GM12874 (cell line): ENCODE results near the gene PLA2G4B.

Experiments used
- TF ChIP-seq, protein P1 (sequence below): IDR thresholded peaks from 2 replicates; pipeline ENCODE4 v1.5.1; 2011; ENCODE audit warnings: low read depth, mild to moderate bottlenecking, control low read depth, low read length, moderate library complexity; ENCODE audit not compliant: insufficient read depth

Gene PLA2G4B

DNA sequence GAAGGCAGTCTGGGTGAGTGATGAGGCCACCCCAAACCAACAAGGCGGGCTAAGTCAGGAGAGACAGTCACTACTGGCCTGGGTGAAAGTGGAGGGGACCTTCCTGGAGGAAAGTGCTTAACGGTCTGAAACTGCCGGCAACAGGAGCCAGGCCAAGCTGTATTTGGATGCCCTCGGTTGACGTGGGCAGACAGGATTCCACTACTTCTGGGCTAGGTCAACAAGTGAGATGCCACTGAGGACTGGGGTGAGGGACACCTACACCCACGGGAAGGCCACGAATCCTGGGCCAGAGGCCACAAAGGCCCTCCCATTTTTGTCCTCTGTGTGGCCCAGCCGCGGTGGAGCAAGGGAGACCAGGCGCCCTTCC, 42.9 kb downstream of the PLA2G4B start:
- TF ChIP-seq, protein P1, sequence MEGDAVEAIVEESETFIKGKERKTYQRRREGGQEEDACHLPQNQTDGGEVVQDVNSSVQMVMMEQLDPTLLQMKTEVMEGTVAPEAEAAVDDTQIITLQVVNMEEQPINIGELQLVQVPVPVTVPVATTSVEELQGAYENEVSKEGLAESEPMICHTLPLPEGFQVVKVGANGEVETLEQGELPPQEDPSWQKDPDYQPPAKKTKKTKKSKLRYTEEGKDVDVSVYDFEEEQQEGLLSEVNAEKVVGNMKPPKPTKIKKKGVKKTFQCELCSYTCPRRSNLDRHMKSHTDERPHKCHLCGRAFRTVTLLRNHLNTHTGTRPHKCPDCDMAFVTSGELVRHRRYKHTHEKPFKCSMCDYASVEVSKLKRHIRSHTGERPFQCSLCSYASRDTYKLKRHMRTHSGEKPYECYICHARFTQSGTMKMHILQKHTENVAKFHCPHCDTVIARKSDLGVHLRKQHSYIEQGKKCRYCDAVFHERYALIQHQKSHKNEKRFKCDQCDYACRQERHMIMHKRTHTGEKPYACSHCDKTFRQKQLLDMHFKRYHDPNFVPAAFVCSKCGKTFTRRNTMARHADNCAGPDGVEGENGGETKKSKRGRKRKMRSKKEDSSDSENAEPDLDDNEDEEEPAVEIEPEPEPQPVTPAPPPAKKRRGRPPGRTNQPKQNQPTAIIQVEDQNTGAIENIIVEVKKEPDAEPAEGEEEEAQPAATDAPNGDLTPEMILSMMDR: no peak

DNA sequence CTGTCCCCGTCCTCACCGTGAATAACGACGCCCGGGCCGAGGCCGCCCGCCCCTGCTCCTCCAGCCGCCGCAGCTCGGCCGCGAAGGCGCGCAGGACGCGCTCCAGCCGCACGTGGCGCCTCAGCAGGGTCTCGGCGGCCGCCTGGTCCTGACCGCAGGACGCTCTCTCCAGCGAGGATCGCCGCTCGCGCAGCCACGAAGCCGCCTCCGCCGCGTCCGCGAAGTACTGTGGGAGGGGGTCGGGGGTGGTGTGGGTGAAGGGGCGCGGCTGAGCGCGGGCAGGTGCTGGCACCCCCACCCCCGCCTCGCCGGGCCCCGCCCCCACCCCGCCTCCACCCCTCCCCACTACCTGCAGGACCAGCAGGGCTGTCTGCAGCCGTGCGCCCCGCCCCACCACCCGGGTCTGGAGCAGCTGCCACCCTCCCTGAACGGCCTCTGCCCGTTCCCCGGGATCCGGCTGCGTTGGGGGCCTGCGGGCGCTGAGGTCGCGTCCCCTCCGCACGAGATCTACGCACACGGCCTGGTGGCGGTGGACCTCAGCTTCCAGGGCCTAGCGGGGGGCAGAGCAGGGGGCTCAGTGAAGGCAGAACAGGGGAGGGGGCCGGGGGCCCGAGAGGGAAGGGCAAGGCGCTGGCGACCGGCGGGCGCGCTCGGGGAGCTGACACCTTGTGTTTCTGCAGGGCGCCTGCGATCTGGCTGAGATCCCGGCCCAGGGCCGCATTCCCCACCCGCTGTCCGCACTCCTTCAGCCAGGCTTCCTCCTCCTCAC, 43.5 kb downstream of the PLA2G4B start:
- TF ChIP-seq, protein P1: no peak

DNA sequence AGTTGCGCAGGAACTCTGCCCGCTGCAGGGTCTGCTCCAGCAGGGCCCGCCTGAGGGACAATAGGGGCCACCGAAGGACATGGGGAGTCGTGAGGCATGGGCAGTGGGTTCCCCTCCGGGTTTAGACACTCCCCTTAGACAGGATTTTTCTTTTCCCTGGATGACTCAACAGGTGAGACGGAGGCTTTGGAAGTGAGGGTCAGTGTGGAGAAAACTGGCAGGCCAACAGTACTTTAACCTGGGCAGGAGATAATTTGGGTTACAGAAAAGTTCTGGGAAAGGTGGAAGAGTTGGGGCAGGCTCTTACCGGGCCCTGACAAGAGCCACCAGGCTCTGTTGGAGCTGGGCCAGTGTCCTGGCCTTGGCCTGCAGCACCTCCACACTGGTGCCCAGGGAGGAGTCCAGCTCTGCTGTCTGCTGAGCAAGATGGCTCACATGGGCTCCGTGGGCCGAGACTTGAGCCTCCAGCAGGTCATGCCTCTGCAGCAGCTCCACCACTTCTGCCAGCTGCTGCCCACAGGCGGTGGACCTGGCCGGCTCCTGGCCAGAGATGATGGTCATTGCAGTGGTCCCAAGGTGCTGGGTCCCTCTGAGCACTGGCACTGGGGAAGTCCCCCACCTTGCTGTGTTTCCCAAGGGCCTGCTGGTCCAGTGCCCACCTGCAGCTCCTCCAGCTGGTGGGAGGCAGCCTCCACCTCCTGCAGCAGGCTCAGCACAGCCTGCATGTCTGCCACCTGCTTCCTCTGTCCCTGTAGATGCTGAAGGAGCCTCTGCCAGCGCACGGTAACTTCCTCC, 44.2 kb downstream of the PLA2G4B start:
- TF ChIP-seq, protein P1: no peak

DNA sequence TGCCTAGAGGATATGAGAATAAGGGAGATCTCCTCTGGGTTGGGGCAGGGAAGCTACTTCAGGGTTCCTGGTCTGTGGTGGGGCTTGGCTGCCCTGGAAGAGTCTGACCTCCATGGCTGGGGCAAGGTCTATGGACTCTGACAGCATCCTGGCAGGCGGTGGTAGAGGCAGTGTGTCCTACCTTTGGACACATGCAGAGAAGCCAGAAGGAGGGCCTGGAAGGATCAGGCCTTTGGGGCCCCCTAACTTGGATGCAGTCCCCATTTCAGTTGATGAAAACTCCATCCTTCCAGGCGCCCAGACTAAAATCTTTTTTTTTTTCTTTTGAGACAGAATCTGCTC, 44.8 kb downstream of the PLA2G4B start:
- TF ChIP-seq, protein P1: no peak

DNA sequence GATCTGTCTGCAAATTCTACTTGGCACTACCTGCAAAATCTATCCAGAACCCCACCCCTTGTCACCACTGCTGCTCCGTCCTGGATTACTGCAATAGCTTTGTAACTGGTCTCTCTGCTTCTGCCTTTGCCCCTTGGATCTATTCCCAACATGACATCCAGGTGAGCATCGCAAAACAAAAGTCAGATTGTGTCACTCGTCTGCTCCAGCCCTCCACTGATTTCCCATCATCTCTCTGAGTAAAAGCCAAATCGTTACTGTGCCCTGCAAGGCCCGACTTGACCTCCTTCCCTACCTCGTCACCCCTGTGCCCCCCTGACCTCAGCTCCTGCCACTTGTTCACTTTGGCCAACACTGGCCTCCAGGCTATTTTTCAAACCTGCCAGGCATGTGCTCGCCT, 45.8 kb downstream of the PLA2G4B start:
- TF ChIP-seq, protein P1: no peak

DNA sequence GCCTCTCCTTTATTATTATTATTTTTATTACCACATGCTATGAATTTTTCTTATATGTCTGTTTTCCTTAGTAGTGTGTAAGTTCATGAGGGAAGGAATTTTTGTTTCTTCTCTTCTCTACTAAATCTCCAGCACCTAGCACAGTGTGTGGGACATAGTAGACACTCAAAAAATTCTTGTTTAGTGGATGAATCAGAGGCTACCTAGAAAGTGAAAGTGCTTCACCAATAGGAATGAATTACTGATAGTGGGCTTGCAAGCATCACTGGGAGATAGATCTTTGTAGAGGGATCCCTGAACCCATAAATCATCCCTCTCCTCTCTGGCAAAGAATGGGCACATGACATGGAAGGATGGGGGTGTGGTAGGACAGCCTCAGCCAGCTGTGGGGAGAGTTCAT, 46.7 kb downstream of the PLA2G4B start:
- TF ChIP-seq, protein P1: no peak

DNA sequence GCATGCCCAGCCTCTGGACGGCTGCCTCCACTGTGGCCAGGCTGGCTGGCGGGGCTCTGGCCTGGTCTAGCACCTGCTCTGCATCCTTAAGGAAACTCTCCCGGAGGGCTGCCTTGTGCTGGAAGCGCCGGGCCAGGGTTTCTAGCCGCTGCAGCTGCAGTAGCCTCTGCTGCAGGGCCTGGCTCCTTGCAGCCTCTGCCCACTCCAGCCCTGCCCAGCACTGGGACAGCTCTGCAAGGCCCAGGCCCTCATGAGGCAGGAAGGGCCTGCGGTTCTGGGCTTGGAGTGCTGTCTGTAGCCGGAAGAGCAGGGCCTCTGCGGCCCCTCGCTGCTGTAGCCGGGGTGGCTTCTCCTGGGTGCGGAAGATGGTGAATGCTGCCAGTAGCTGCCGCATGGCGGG, 47.2 kb downstream of the PLA2G4B start:
- TF ChIP-seq, protein P1: no peak
